ENCODE data around the gene DHCR7. TPM values are rescaled to one million over a fixed set of nuclear protein-coding genes. Genes with fewer than 3 reads are reported as not detected.

The DHCR7 gene
- total and polyA plus RNA-seq, 2 donors (not counting 1 experiment from before 2014, with no cell fraction given), result 6.9 to 15.3 TPM

DNA sequence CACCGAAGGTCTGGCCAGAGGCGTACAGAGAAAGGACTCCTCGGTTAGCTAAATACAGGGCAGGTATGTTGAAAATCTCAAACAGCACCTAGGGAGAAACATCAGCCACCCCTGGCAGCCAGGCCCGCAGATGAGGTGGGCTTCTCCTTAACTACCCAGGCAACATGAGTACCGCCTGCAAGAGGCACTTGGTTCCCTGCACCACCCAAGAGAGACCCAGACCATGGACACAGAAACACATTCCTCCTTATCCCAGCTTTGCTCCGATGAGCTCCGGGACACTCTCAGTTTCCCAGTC, 53.0 kb downstream of the DHCR7 start:
- no peaks in the 10 kb centered on the region for H3K36me3 ChIP-seq (replicated peaks in 1 of 2; ENCODE audit: control extremely low read depth in 1 of 2, control insufficient read depth in 1 of 2, extremely low read depth in 1 of 2, insufficient read depth in 2 of 2, low read length in 1 of 2)
- Mint-ChIP-seq H3K4me3 (no peak overlapping the region), H3K4me1 (peaks cover 11% of the 10 kb centered on the region), H3K27ac (no peak overlapping the region), H3K9me3 (ENCODE audit: insufficient read depth) (no peaks in the 10 kb centered on the region), H3K27me3 (peaks cover 5% of the 10 kb centered on the region)
- H3K9me3 ChIP-seq (ENCODE audit: control extremely low read depth in 1 of 3, control insufficient read depth in 2 of 3, insufficient read depth in 1 of 3, low read length in 2 of 3), result no peaks in the 10 kb centered on the region
- WGBS (ENCODE audit: insufficient coverage), result 76% methylated on average over 5 of the region's 7 CpGs
- DNase-seq (no peak), ATAC-seq (ENCODE audit: low read depth) (no peak)
- peaks cover 0 to 3% (median 0%) of the 10 kb centered on the region in 4 experiments for H3K27me3 ChIP-seq (replicated peaks in 1 of 4; ENCODE audit: control extremely low read depth in 1 of 4, control insufficient read depth in 3 of 4, insufficient read depth in 4 of 4, low read length in 3 of 4)
- H3K4me3 ChIP-seq (ENCODE audit: control extremely low read depth in 1 of 5, extremely low read depth in 1 of 5, insufficient read depth in 1 of 5, low read depth in 2 of 5, low read length in 4 of 5), result no peak overlapping the region
- ChIA-PET CTCF (no interaction called here), POLR2A (no interaction called here)
- intact Hi-C loops (cut with micrococcal nuclease), result no loop called here
- no peak overlapping the region for H2AFZ ChIP-seq (ENCODE audit: insufficient read depth, low read depth, low read length, poor library complexity, severe bottlenecking)
- H3K27ac ChIP-seq (ENCODE audit: low read length in 2 of 2), result no peak overlapping the region
- TF ChIP-seq, protein P1, sequence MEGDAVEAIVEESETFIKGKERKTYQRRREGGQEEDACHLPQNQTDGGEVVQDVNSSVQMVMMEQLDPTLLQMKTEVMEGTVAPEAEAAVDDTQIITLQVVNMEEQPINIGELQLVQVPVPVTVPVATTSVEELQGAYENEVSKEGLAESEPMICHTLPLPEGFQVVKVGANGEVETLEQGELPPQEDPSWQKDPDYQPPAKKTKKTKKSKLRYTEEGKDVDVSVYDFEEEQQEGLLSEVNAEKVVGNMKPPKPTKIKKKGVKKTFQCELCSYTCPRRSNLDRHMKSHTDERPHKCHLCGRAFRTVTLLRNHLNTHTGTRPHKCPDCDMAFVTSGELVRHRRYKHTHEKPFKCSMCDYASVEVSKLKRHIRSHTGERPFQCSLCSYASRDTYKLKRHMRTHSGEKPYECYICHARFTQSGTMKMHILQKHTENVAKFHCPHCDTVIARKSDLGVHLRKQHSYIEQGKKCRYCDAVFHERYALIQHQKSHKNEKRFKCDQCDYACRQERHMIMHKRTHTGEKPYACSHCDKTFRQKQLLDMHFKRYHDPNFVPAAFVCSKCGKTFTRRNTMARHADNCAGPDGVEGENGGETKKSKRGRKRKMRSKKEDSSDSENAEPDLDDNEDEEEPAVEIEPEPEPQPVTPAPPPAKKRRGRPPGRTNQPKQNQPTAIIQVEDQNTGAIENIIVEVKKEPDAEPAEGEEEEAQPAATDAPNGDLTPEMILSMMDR (IDR thresholded peaks at IDR 0.05), result no peak
- TF ChIP-seq EZH2 (IDR thresholded peaks at IDR 0.05; ENCODE audit: borderline replicate concordance, insufficient read depth, low read depth, low read length, poor library complexity, severe bottlenecking), result no peak
- no peak overlapping the region for H3K4me2 ChIP-seq (replicated peaks; ENCODE audit: low read depth, low read length, poor library complexity, severe bottlenecking)
- H3K4me1 ChIP-seq (ENCODE audit: control insufficient read depth in 2 of 2, insufficient read depth in 2 of 2, low read length in 2 of 2), result peaks cover 5 to 6% of the 10 kb centered on the region in 2 donors
- no peaks in the 10 kb centered on the region for H3K79me2 ChIP-seq (ENCODE audit: control insufficient read depth, insufficient read depth, low read length)
- no peaks in the 10 kb centered on the region for H4K20me1 ChIP-seq (ENCODE audit: control insufficient read depth, insufficient read depth, low read length, poor library complexity, severe bottlenecking)
- no peak overlapping the region for H3K9ac ChIP-seq (ENCODE audit: low read length)

DNA sequence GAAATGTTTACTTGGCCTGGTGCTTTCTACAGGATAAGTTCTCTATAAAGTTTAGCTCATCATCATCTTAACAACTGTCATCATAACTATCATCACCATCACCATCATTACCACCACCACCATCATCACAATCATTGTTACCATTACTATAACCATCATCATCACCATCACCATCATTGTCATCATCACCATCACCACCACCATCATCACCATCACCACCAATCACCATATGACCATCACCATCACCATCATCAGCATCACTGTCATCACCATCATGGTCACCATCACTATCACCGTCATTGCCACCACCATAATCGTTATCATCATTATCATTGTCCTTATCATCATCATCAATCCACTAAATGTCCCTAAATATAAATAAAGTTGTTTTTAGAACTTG, 54.9 kb downstream of the DHCR7 start:
- H3K27ac Mint-ChIP-seq, result no peak overlapping the region
- no peak for DNase-seq
- Histone ChIP-seq H3K9ac (ENCODE audit: low read length) (no peak overlapping the region), H3K36me3 (replicated peaks in 1 of 2; ENCODE audit: control extremely low read depth in 1 of 2, control insufficient read depth in 1 of 2, extremely low read depth in 1 of 2, insufficient read depth in 2 of 2, low read length in 1 of 2) (no peaks in the 10 kb centered on the region), H3K4me2 (replicated peaks; ENCODE audit: low read depth, low read length, poor library complexity, severe bottlenecking) (no peak overlapping the region), H3K4me3 (ENCODE audit: control extremely low read depth in 1 of 5, extremely low read depth in 1 of 5, insufficient read depth in 1 of 5, low read depth in 2 of 5, low read length in 4 of 5) (no peak overlapping the region), H4K20me1 (ENCODE audit: control insufficient read depth, insufficient read depth, low read length, poor library complexity, severe bottlenecking) (no peaks in the 10 kb centered on the region), H3K4me1 (ENCODE audit: control insufficient read depth in 2 of 2, insufficient read depth in 2 of 2, low read length in 2 of 2) (peaks cover 7% of the 10 kb centered on the region in 2 donors), H3K27ac (ENCODE audit: low read length in 2 of 2) (no peak overlapping the region), H2AFZ (ENCODE audit: insufficient read depth, low read depth, low read length, poor library complexity, severe bottlenecking) (no peak overlapping the region), H3K9me3 (ENCODE audit: control extremely low read depth in 1 of 3, control insufficient read depth in 2 of 3, insufficient read depth in 1 of 3, low read length in 2 of 3) (no peaks in the 10 kb centered on the region), H3K27me3 (replicated peaks in 1 of 4; ENCODE audit: control extremely low read depth in 1 of 4, control insufficient read depth in 3 of 4, insufficient read depth in 4 of 4, low read length in 3 of 4) (peaks cover 0 to 3% (median 0%) of the 10 kb centered on the region in 4 experiments), H3K79me2 (ENCODE audit: control insufficient read depth, insufficient read depth, low read length) (no peaks in the 10 kb centered on the region)
- ATAC-seq (ENCODE audit: low read depth), result no peak
- intact Hi-C loops (cut with micrococcal nuclease), result no loop called here
- H3K27me3 Mint-ChIP-seq, result peaks cover 5% of the 10 kb centered on the region
- TF ChIP-seq, protein P1 (IDR thresholded peaks at IDR 0.05), result no peak
- TF ChIP-seq EZH2 (IDR thresholded peaks at IDR 0.05; ENCODE audit: borderline replicate concordance, insufficient read depth, low read depth, low read length, poor library complexity, severe bottlenecking), result no peak
- H3K4me1 Mint-ChIP-seq, result peaks cover 16% of the 10 kb centered on the region
- ChIA-PET POLR2A (no interaction called here), CTCF (no interaction called here)
- no peak overlapping the region for H3K4me3 Mint-ChIP-seq
- H3K9me3 Mint-ChIP-seq (ENCODE audit: insufficient read depth), result no peaks in the 10 kb centered on the region
- WGBS (ENCODE audit: insufficient coverage), result 100% methylated on average over 1 of the region's 2 CpGs
